B cell (primary cell): ENCODE data around the gene NAALADL1. TPM values are rescaled to one million over a fixed set of nuclear protein-coding genes. Genes with fewer than 3 reads are reported as not detected.

Source experiments
- ATAC-seq: fragments of 200-7000 bp; cut with Tn5 transposase; one replicate; pipeline ENCODE4 v1.10.0; 2021; ENCODE audit warnings: low read depth, mild to moderate bottlenecking, moderate number of reproducible peaks, moderate library complexity
- CTCF ChIA-PET: fragments of 350-600 bp; sonication (Branson Sonifier 250); formaldehyde crosslinking; loops from one replicate; lab custom pipeline; 2021; ENCODE audit warnings: antibody characterized with exemption, inconsistent platforms; lab: Charles Lee
- POLR2A ChIA-PET: fragments of 350-600 bp; sonication (Branson Sonifier 250); formaldehyde crosslinking; loops from one replicate; lab custom pipeline; 2021; ENCODE audit warnings: antibody characterized with exemption; lab: Charles Lee
- DNase-seq: peaks from one replicate; pipeline ENCODE4 v3.0.0; 2013
- H2AFZ ChIP-seq: 2 replicates; pipeline ENCODE4 v1.6.1; 2012; ENCODE audit warnings: mild to moderate bottlenecking, low read depth, low read length; ENCODE audit not compliant: insufficient read depth, poor library complexity, severe bottlenecking
- H3K27ac ChIP-seq, 2 donors: 1 replicate in 1 of 2; 2 replicates in 1 of 2; pipeline ENCODE4 v1.5.1; 2012 to 2013; ENCODE audit warnings: low read length in 2 of 2, mild to moderate bottlenecking in 2 of 2, moderate library complexity in 1 of 2
- H3K27me3 ChIP-seq, 4 experiments: fragments of 200-600 bp in 1 of 4; sonication (generic) in 1 of 4; replicated peaks in 1 of 4; 1 replicate in 2 of 4; 2 replicates in 2 of 4; pipeline versions ENCODE4 v1.6.1 to v1.7.0; 2013 to 2016; ENCODE audit warnings: low read length in 3 of 4, mild to moderate bottlenecking in 2 of 4, mixed read lengths in 1 of 4, moderate library complexity in 1 of 4; ENCODE audit not compliant: insufficient read depth in 4 of 4, control insufficient read depth in 3 of 4; ENCODE audit errors: control extremely low read depth in 1 of 4
- H3K36me3 ChIP-seq, 2 experiments: replicated peaks in 1 of 2; 1 replicate in 1 of 2; 2 replicates in 1 of 2; pipeline versions ENCODE4 v1.6.1 to v1.7.1; 2013; ENCODE audit warnings: low read length in 1 of 2; ENCODE audit not compliant: insufficient read depth in 2 of 2, control insufficient read depth in 1 of 2; ENCODE audit errors: control extremely low read depth in 1 of 2, extremely low read depth in 1 of 2
- H3K4me1 ChIP-seq, 2 donors: fragments of 200-600 bp in 1 of 2; sonication (generic) in 1 of 2; 1 replicate in 1 of 2; 2 replicates in 1 of 2; pipeline versions ENCODE4 v1.5.1 to v1.6.1; 2013 to 2017; ENCODE audit warnings: low read length in 2 of 2; ENCODE audit not compliant: control insufficient read depth in 2 of 2, insufficient read depth in 2 of 2
- H3K4me2 ChIP-seq: replicated peaks from 2 replicates; pipeline ENCODE3; 2012; ENCODE audit warnings: mild to moderate bottlenecking, low read depth, low read length; ENCODE audit not compliant: poor library complexity, severe bottlenecking
- H3K4me3 ChIP-seq, 5 experiments: fragments of 200-600 bp in 1 of 5; sonication (generic) in 1 of 5; 1 replicate in 3 of 5; 2 replicates in 2 of 5; pipeline versions ENCODE4 v1.5.1 to v1.7.0; 2011 to 2016; ENCODE audit warnings: low read length in 4 of 5, mild to moderate bottlenecking in 4 of 5, low read depth in 2 of 5, control low read depth in 1 of 5, moderate library complexity in 1 of 5; ENCODE audit not compliant: insufficient read depth in 1 of 5; ENCODE audit errors: control extremely low read depth in 1 of 5, extremely low read depth in 1 of 5
- H3K79me2 ChIP-seq: fragments of 200-600 bp; sonication (generic); one replicate; pipeline ENCODE4 v1.6.0; 2016; ENCODE audit warnings: low read length; ENCODE audit not compliant: control insufficient read depth, insufficient read depth
- H3K9ac ChIP-seq: fragments of 200-600 bp; sonication (generic); 2 replicates; pipeline ENCODE4 v1.6.1; 2017; ENCODE audit warnings: mild to moderate bottlenecking, low read length, moderate library complexity
- H3K9me3 ChIP-seq, 3 donors: one replicate each; pipeline versions ENCODE4 v1.6.1 to v1.7.1; 2013; ENCODE audit warnings: low read length in 2 of 3; ENCODE audit not compliant: control insufficient read depth in 2 of 3, insufficient read depth in 1 of 3; ENCODE audit errors: control extremely low read depth in 1 of 3
- H4K20me1 ChIP-seq: 2 replicates; pipeline ENCODE4 v1.6.0; 2012; ENCODE audit warnings: mild to moderate bottlenecking, low read length; ENCODE audit not compliant: insufficient read depth, control insufficient read depth, poor library complexity, severe bottlenecking
- H3K27ac Mint-ChIP-seq: one replicate; pipeline ENCODE4 v1.8.0; 2021; ENCODE audit warnings: mixed read lengths
- H3K27me3 Mint-ChIP-seq: one replicate; pipeline ENCODE4 v1.8.0; 2021; ENCODE audit warnings: mixed read lengths
- H3K4me1 Mint-ChIP-seq: one replicate; pipeline ENCODE4 v1.8.0; 2021; ENCODE audit warnings: mixed read lengths
- H3K4me3 Mint-ChIP-seq: one replicate; pipeline ENCODE4 v1.8.0; 2021; ENCODE audit warnings: mixed read lengths
- H3K9me3 Mint-ChIP-seq: one replicate; pipeline ENCODE4 v1.8.0; 2022; ENCODE audit warnings: mixed read lengths; ENCODE audit not compliant: insufficient read depth
- EZH2 ChIP-seq: IDR thresholded peaks from 2 replicates; pipeline ENCODE4 v1.6.1; 2012; ENCODE audit warnings: borderline replicate concordance, low read depth, mild to moderate bottlenecking, moderate library complexity, low read length; ENCODE audit not compliant: insufficient read depth, poor library complexity, severe bottlenecking
- WGBS: methylation state at CpG from one replicate; pipeline ENCODE4 v1.1.5; 2013; ENCODE audit warnings: missing lambda C conversion rate; ENCODE audit not compliant: insufficient coverage; 5-methylcytosine and 5-hydroxymethylcytosine counted together
- intact Hi-C: fragments of 100-400 bp; cut with micrococcal nuclease; formaldehyde crosslinking; loops from one replicate; pipeline ENCODE4 v1.10.0; 2022
- polyA plus RNA-seq: library from polyadenylated mRNA; depleted of rRNA; stranded (reverse); fragments of >200 nt; gene quantifications from 2 replicates; pipeline ENCODE4 v1.2.3, GENCODE V29; 2012
- total RNA-seq, 2 donors: library from RNA; stranded (reverse); fragments of 120-200 nt in 1 of 2; gene quantifications; 1 replicate in 1 of 2; 2 replicates in 1 of 2; pipeline versions ENCODE4 v1.2.3 to v1.2.4, GENCODE V29; 2013 to 2022
- TF ChIP-seq, protein P1 (sequence below): fragments of 200-600 bp; IDR thresholded peaks from one replicate; pipeline ENCODE4 v1.8.0; 2022; ENCODE audit warnings: antibody characterized with exemption, mild to moderate bottlenecking

Gene NAALADL1
- total and polyA plus RNA-seq, 2 donors (not counting 1 experiment from before 2014, with no cell fraction given) = 23.0 to 40.2 TPM

GRCh38 chr11:65065851-65066250 is 7.5 kb upstream of the NAALADL1 start:
- no peak overlapping the region for H3K27ac ChIP-seq

GRCh38 chr11:65064847-65065240 is 6.5 kb upstream of the NAALADL1 start:
- ChIA-PET CTCF (no interaction called here), POLR2A (interaction anchor here (0.7 kb wide), 1 partner anchor 897 kb away, joined by 14 read pairs; the partner anchor contains the start of gene SART1)
- H3K4me1 ChIP-seq = no peaks in the 10 kb centered on the region
- Mint-ChIP-seq H3K4me1 (no peaks in the 10 kb centered on the region), H3K27me3 (no peaks in the 10 kb centered on the region), H3K4me3 (no peak overlapping the region), H3K27ac (no peak overlapping the region), H3K9me3 (no peaks in the 10 kb centered on the region)
- H3K27me3 ChIP-seq = no peaks in the 10 kb centered on the region
- H4K20me1 ChIP-seq = no peaks in the 10 kb centered on the region
- peaks cover 0 to 3% (median 0%) of the 10 kb centered on the region in 3 donors for H3K9me3 ChIP-seq
- DNase-seq (no peak), ATAC-seq (no peak)
- intact Hi-C loops = no loop called here
- no peak overlapping the region for H3K27ac ChIP-seq
- no peak for TF ChIP-seq EZH2
- TF ChIP-seq, protein P1, sequence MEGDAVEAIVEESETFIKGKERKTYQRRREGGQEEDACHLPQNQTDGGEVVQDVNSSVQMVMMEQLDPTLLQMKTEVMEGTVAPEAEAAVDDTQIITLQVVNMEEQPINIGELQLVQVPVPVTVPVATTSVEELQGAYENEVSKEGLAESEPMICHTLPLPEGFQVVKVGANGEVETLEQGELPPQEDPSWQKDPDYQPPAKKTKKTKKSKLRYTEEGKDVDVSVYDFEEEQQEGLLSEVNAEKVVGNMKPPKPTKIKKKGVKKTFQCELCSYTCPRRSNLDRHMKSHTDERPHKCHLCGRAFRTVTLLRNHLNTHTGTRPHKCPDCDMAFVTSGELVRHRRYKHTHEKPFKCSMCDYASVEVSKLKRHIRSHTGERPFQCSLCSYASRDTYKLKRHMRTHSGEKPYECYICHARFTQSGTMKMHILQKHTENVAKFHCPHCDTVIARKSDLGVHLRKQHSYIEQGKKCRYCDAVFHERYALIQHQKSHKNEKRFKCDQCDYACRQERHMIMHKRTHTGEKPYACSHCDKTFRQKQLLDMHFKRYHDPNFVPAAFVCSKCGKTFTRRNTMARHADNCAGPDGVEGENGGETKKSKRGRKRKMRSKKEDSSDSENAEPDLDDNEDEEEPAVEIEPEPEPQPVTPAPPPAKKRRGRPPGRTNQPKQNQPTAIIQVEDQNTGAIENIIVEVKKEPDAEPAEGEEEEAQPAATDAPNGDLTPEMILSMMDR = no peak
- no peak overlapping the region for H3K4me3 ChIP-seq
- no peak overlapping the region for H2AFZ ChIP-seq
- no peaks in the 10 kb centered on the region for H3K36me3 ChIP-seq
- H3K4me2 ChIP-seq = no peak overlapping the region
- no CpG with 5 or more reads among the region's 4 CpGs for WGBS
- no peaks in the 10 kb centered on the region for H3K79me2 ChIP-seq
- H3K9ac ChIP-seq = no peak overlapping the region

More at GRCh38 chr11:65065851-65066250, 7.5 kb upstream of the NAALADL1 start:
- no peak for DNase-seq
- no peaks in the 10 kb centered on the region for H3K4me1 ChIP-seq
- no peaks in the 10 kb centered on the region for H3K79me2 ChIP-seq
- H4K20me1 ChIP-seq = no peaks in the 10 kb centered on the region
- Mint-ChIP-seq H3K27ac (no peak overlapping the region), H3K27me3 (no peaks in the 10 kb centered on the region), H3K4me3 (no peak overlapping the region), H3K4me1 (no peaks in the 10 kb centered on the region), H3K9me3 (no peaks in the 10 kb centered on the region)
- ChIA-PET POLR2A (no interaction called here), CTCF (no interaction called here)
- H3K36me3 ChIP-seq = no peaks in the 10 kb centered on the region
- TF ChIP-seq, protein P1 = no peak
- TF ChIP-seq EZH2 = no peak
- peaks cover 0 to 3% (median 0%) of the 10 kb centered on the region in 3 donors for H3K9me3 ChIP-seq
- no peaks in the 10 kb centered on the region for H3K27me3 ChIP-seq
- H3K4me3 ChIP-seq = no peak overlapping the region
- 96% methylated on average over 7 of the region's 7 CpGs for WGBS
- no peak overlapping the region for H3K4me2 ChIP-seq
- no peak overlapping the region for H2AFZ ChIP-seq
- no peak for ATAC-seq
- intact Hi-C loops = no loop called here
- H3K9ac ChIP-seq = no peak overlapping the region
